Natural killer cell treated with Interleukin-12 subunit alpha and Interleukin-12 subunit beta and Interleukin-15 and Interleukin-18, amount 100 ng/mL, for 72 hours (primary cell): ENCODE results near the gene NOXA1. TPM values are rescaled to one million over a fixed set of nuclear protein-coding genes. Genes with fewer than 3 reads are reported as not detected.
"Not testable (repeated sequence)": the region's sequence is repeated elsewhere in the genome, so short reads cannot be mapped to it uniquely, and the experiment has no call there.

Source experiments
- ATAC-seq, 2 donors: fragments of 150-1000 bp; cut with Tn5 transposase in 1 of 2; sonication (Bioruptor Pico), chemical (Tn5 transposase) in 1 of 2; 2 replicates each; pipeline ENCODE4 v1.10.0; 2021
- DNase-seq: peaks from one replicate; pipeline ENCODE4 v3.0.0; 2022; ENCODE audit warnings: low spot score
- H3K27ac Mint-ChIP-seq, 2 donors: 1 replicate in 1 of 2; 2 replicates in 1 of 2; pipeline ENCODE4 v1.8.0; 2022; ENCODE audit warnings: mixed read lengths in 2 of 2, mild to moderate bottlenecking in 1 of 2, moderate library complexity in 1 of 2
- H3K27me3 Mint-ChIP-seq, 2 donors: 1 replicate in 1 of 2; 2 replicates in 1 of 2; pipeline ENCODE4 v1.8.0; 2022; ENCODE audit warnings: mixed read lengths in 2 of 2
- H3K36me3 Mint-ChIP-seq: one replicate; pipeline ENCODE4 v1.8.0; 2022; ENCODE audit warnings: mixed read lengths
- H3K4me1 Mint-ChIP-seq, 2 donors: 1 replicate in 1 of 2; 2 replicates in 1 of 2; pipeline ENCODE4 v1.8.0; 2022; ENCODE audit warnings: low read depth in 2 of 2, mixed read lengths in 2 of 2, mild to moderate bottlenecking in 1 of 2
- H3K4me3 Mint-ChIP-seq: one replicate; pipeline ENCODE4 v1.8.0; 2022; ENCODE audit warnings: mixed read lengths
- H3K9me3 Mint-ChIP-seq: 2 replicates; pipeline ENCODE4 v1.8.0; 2022; ENCODE audit warnings: mixed read lengths
- total RNA-seq, 2 donors: library from RNA; stranded (reverse); gene quantifications; one replicate each; pipeline ENCODE4 v1.2.3, GENCODE V29; 2022

Gene NOXA1
- total RNA-seq, 2 donors from 2014 or later, result 0.33 to 0.62 TPM

GRCh38 chr9:137465000-137465719 lies 42.0 kb downstream of the NOXA1 start:
- Mint-ChIP-seq H3K27ac (no peak overlapping the region), H3K9me3 (no peaks in the 10 kb centered on the region), H3K4me1 (peaks cover 2 to 10% of the 10 kb centered on the region in 2 donors), H3K27me3 (peaks cover 5% of the 10 kb centered on the region in 2 donors), H3K36me3 (no peaks in the 10 kb centered on the region), H3K4me3 (no peak overlapping the region)
- DNase-seq (no peak), ATAC-seq (no peak)

- no peak for ATAC-seq
- peak overlapping the region in 1 of 2 donors; percentile 8 for H3K27ac Mint-ChIP-seq
Measured at GRCh38 chr9:137465720-137466388, 42.7 kb downstream of the NOXA1 start.

GRCh38 chr9:137466389-137467085 lies 43.3 kb downstream of the NOXA1 start:
- H3K27me3 Mint-ChIP-seq, H3K9me3 Mint-ChIP-seq, DNase-seq, H3K4me3 Mint-ChIP-seq, H3K27ac Mint-ChIP-seq, ATAC-seq, H3K36me3 Mint-ChIP-seq: not testable (repeated sequence)
- peaks cover 9 to 16% of the 10 kb centered on the region in 2 donors for H3K4me1 Mint-ChIP-seq

More at GRCh38 chr9:137465720-137466388, 42.7 kb downstream of the NOXA1 start:
- no peak for DNase-seq
- H3K36me3 Mint-ChIP-seq, result no peaks in the 10 kb centered on the region
- H3K4me3 Mint-ChIP-seq, result no peak overlapping the region
- no peaks in the 10 kb centered on the region for H3K9me3 Mint-ChIP-seq
- H3K4me1 Mint-ChIP-seq, result peaks cover 7 to 14% of the 10 kb centered on the region in 2 donors
- peaks cover 5 to 7% of the 10 kb centered on the region in 2 donors for H3K27me3 Mint-ChIP-seq

GRCh38 chr9:137467161-137467581 lies 44.0 kb downstream of the NOXA1 start:
- Mint-ChIP-seq H3K9me3 (no peaks in the 10 kb centered on the region), H3K36me3 (no peaks in the 10 kb centered on the region), H3K27ac (no peak overlapping the region), H3K4me1 (peaks cover 9 to 16% of the 10 kb centered on the region in 2 donors), H3K27me3 (peaks cover 5 to 10% of the 10 kb centered on the region in 2 donors), H3K4me3 (no peak overlapping the region)
- DNase-seq, result no peak
- no peak for ATAC-seq

- no peak overlapping the region for H3K27ac Mint-ChIP-seq
- H3K9me3 Mint-ChIP-seq, result no peaks in the 10 kb centered on the region
Measured at GRCh38 chr9:137467896-137468295, 44.7 kb downstream of the NOXA1 start.

GRCh38 chr9:137470785-137471184 lies 47.6 kb downstream of the NOXA1 start:
- H3K4me1 Mint-ChIP-seq, result peaks cover 9 to 16% of the 10 kb centered on the region in 2 donors
- ATAC-seq (no peak), DNase-seq (no peak)
- peaks cover 5 to 12% of the 10 kb centered on the region in 2 donors for H3K27me3 Mint-ChIP-seq
- H3K9me3 Mint-ChIP-seq, result peaks cover 1% of the 10 kb centered on the region
- H3K27ac Mint-ChIP-seq, result no peak overlapping the region
- peaks cover 12% of the 10 kb centered on the region for H3K36me3 Mint-ChIP-seq
- no peak overlapping the region for H3K4me3 Mint-ChIP-seq

More at GRCh38 chr9:137467896-137468295, 44.7 kb downstream of the NOXA1 start:
- no peak overlapping the region for H3K4me3 Mint-ChIP-seq
- DNase-seq (no peak), ATAC-seq (no peak)
- H3K27me3 Mint-ChIP-seq, result peaks cover 5 to 10% of the 10 kb centered on the region in 2 donors
- peaks cover 1% of the 10 kb centered on the region for H3K36me3 Mint-ChIP-seq
- H3K4me1 Mint-ChIP-seq, result peaks cover 9 to 16% of the 10 kb centered on the region in 2 donors

- ATAC-seq (no peak), DNase-seq (no peak)
- H3K36me3 Mint-ChIP-seq, result peaks cover 18% of the 10 kb centered on the region
- H3K27ac Mint-ChIP-seq, result no peak overlapping the region
- peaks cover 6% of the 10 kb centered on the region for H3K9me3 Mint-ChIP-seq
- peaks cover 3 to 8% of the 10 kb centered on the region in 2 donors for H3K27me3 Mint-ChIP-seq
- H3K4me3 Mint-ChIP-seq, result no peak overlapping the region
- H3K4me1 Mint-ChIP-seq, result peaks cover 9 to 11% of the 10 kb centered on the region in 2 donors
Measured at GRCh38 chr9:137474271-137474670, 51.1 kb downstream of the NOXA1 start.

GRCh38 chr9:137475666-137476065 lies 52.5 kb downstream of the NOXA1 start:
- H3K4me1 Mint-ChIP-seq, result peaks cover 4 to 6% of the 10 kb centered on the region in 2 donors
- no peak for DNase-seq
- no peak overlapping the region for H3K27ac Mint-ChIP-seq
- peaks cover 18% of the 10 kb centered on the region for H3K36me3 Mint-ChIP-seq
- H3K27me3 Mint-ChIP-seq, result peaks cover 0 to 10% of the 10 kb centered on the region in 2 donors
- no peak overlapping the region for H3K4me3 Mint-ChIP-seq
- ATAC-seq, result no peak
- H3K9me3 Mint-ChIP-seq, result peaks cover 6% of the 10 kb centered on the region

GRCh38 chr9:137476856-137477255 lies 53.7 kb downstream of the NOXA1 start:
- H3K27ac Mint-ChIP-seq, result no peak overlapping the region
- DNase-seq (no peak), ATAC-seq (no peak)
- peaks cover 18% of the 10 kb centered on the region for H3K36me3 Mint-ChIP-seq
- no peak overlapping the region for H3K4me3 Mint-ChIP-seq
- H3K9me3 Mint-ChIP-seq, result peaks cover 6% of the 10 kb centered on the region
- H3K27me3 Mint-ChIP-seq, result peaks cover 0 to 5% of the 10 kb centered on the region in 2 donors
- H3K4me1 Mint-ChIP-seq, result peaks cover under 1 to 2% of the 10 kb centered on the region in 2 donors

- H3K4me3 Mint-ChIP-seq, result no peak overlapping the region
- DNase-seq (no peak), ATAC-seq (no peak)
- peaks cover 16% of the 10 kb centered on the region for H3K36me3 Mint-ChIP-seq
- H3K4me1 Mint-ChIP-seq, result peaks cover 0 to 8% of the 10 kb centered on the region in 2 donors
- H3K9me3 Mint-ChIP-seq, result peaks cover 6% of the 10 kb centered on the region
- no peak overlapping the region for H3K27ac Mint-ChIP-seq
- H3K27me3 Mint-ChIP-seq, result peaks cover 0 to 4% of the 10 kb centered on the region in 2 donors
Measured at GRCh38 chr9:137477778-137478612, 54.8 kb downstream of the NOXA1 start.

- ATAC-seq, result peak in 1 of 2 donors; percentile 21
- no peak for DNase-seq
- H3K36me3 Mint-ChIP-seq, result peaks cover 13% of the 10 kb centered on the region
- peaks cover 6% of the 10 kb centered on the region for H3K9me3 Mint-ChIP-seq
- peaks cover 0 to 8% of the 10 kb centered on the region in 2 donors for H3K4me1 Mint-ChIP-seq
- H3K27me3 Mint-ChIP-seq, result peaks cover 0 to 2% of the 10 kb centered on the region in 2 donors
- no peak overlapping the region for H3K4me3 Mint-ChIP-seq
- H3K27ac Mint-ChIP-seq, result no peak overlapping the region
Measured at GRCh38 chr9:137478613-137478961, 55.4 kb downstream of the NOXA1 start.

GRCh38 chr9:137478962-137479861 lies 56.0 kb downstream of the NOXA1 start:
- H3K4me3 Mint-ChIP-seq, result no peak overlapping the region
- peaks cover 6% of the 10 kb centered on the region for H3K9me3 Mint-ChIP-seq
- no peak for DNase-seq
- H3K27me3 Mint-ChIP-seq, result peaks cover 0 to 2% of the 10 kb centered on the region in 2 donors
- H3K27ac Mint-ChIP-seq, result no peak overlapping the region
- peaks cover 11% of the 10 kb centered on the region for H3K36me3 Mint-ChIP-seq
- peaks cover 0 to 8% of the 10 kb centered on the region in 2 donors for H3K4me1 Mint-ChIP-seq
- ATAC-seq, result no peak
